NT2/D1 (cell line): ENCODE data around the gene CD53.

Experiments used
- YY1 ChIP-seq: IDR thresholded peaks from 2 replicates; pipeline ENCODE4 v1.6.1; 2011; ENCODE audit not compliant: insufficient read length, insufficient read depth
- ZNF274 ChIP-seq: IDR thresholded peaks from 2 replicates; pipeline ENCODE4 v1.6.1; 2011; ENCODE audit warnings: mild to moderate bottlenecking, low read depth, low read length

DNA sequence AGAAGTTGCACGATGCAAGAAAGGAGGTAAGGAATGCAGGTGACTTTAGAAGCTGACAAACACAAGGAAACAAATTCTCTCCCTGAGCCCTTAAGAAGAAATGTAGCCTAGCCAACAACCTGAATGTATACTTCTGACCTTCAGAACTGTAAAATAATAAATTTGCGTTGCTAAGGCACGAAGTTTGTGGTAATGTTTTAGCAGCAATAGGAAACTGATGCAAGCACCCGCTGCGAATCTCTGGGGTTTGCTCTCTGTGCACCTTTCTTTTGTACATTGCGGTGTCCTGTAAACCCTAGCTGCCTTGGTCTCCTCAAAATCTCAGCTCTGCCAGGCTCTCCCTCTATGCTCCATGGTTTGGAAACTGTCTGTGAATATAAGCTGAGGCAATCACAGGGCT is 15.1 kb downstream of the CD53 start:
- TF ChIP-seq YY1 (no peak), ZNF274 (no peak)
